ENCODE data around the gene NKPD1.
"Not testable (repeated sequence)": the region's sequence is repeated elsewhere in the genome, so short reads cannot be mapped to it uniquely, and the experiment has no call there.

DNA sequence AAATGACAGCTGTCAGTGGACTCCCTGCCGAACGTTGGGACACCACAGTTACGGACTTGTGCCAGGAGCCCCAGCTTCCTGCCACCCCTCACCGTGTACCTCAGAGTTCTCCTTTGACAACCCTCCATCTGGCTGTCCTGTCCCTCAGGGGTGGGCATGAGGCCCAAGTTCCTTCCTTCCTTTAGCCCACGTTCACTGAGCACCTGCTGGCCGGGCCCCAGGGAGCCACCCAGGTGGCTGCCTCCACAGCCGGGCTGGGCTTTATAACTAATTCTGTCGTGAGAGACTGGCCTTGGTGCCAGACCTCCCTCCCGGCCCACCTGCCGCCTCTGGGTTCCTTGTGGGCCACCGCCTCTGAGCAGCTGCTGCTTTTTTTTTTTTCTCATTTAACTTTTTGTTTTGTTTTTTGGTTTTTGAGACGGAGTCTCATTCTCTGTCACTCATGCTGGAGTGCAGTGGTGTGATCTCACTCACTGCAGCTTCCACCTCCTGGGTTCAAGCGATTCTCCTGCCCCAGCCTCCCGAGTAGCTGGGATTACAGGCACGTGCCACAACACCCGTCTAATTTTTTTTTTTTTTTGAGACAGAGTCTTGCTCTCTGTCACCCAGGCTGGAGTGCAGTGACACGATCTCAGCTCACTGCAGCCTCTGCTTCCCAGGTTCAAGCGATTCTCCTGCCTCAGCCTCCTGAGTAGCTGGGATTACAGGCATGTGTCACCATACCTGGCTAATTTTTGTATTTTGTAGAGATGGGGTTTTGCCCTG lies 42.0 kb downstream of the NKPD1 start:
- TF ChIP-seq, protein P1, sequence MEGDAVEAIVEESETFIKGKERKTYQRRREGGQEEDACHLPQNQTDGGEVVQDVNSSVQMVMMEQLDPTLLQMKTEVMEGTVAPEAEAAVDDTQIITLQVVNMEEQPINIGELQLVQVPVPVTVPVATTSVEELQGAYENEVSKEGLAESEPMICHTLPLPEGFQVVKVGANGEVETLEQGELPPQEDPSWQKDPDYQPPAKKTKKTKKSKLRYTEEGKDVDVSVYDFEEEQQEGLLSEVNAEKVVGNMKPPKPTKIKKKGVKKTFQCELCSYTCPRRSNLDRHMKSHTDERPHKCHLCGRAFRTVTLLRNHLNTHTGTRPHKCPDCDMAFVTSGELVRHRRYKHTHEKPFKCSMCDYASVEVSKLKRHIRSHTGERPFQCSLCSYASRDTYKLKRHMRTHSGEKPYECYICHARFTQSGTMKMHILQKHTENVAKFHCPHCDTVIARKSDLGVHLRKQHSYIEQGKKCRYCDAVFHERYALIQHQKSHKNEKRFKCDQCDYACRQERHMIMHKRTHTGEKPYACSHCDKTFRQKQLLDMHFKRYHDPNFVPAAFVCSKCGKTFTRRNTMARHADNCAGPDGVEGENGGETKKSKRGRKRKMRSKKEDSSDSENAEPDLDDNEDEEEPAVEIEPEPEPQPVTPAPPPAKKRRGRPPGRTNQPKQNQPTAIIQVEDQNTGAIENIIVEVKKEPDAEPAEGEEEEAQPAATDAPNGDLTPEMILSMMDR (IDR thresholded peaks at IDR 0.05), result not testable (repeated sequence)
- not testable (repeated sequence) for TF ChIP-seq POLR2A (IDR thresholded peaks at IDR 0.05)
